GM19099 (cell line): Measurements from ENCODE around the gene FBXL13.

Source experiments
- POLR2A ChIP-seq: IDR thresholded peaks from 3 replicates; pipeline ENCODE4 v1.6.1; 2011; ENCODE audit warnings: low read depth; ENCODE audit not compliant: insufficient read length; ENCODE audit errors: extremely low read depth

The FBXL13 gene

GRCh38 chr7:102830197-102830596 lies 244.4 kb downstream of the FBXL13 start:
- TF ChIP-seq POLR2A = no peak

DNA sequence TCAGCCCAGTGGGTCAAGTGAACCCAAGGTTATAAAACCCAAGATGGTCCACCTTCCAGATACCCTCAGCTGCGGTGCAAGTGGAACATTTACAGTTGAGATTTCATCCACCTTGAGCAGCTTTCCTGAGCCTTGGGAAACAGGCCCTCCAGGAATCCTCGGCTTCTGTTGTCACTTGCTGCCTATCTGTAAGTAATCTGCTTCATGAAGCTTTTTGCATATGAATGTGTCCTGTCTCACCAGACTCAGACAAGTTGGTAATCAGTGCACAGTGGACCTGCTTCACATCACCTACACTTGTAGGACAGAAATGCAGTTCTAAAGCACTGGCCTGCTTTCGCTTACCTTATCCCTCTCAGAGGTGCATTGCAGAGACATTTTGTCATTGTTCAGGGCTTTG lies 245.5 kb downstream of the FBXL13 start:
- TF ChIP-seq POLR2A = no peak

DNA sequence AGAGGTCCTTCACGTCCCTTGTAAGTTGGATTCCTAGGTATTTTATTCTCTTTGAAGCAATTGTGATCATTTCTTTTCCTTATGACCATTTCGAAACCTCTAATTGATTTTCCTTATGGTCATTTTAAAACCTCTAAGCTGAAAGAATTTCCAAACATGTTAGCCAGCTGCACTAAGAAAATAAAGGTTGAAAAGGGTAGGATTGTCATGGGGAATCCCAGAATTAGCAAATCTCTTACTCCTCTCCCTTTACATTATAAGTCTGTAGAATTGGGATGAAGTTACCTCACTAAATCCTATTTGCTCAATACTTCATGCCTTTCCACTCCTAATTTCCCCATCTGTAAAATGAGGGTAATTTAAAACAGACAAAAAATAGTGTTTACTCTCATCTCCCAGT lies 246.3 kb downstream of the FBXL13 start:
- TF ChIP-seq POLR2A = no peak

GRCh38 chr7:102823390-102824119 lies 251.0 kb downstream of the FBXL13 start:
- TF ChIP-seq POLR2A = no peak

DNA sequence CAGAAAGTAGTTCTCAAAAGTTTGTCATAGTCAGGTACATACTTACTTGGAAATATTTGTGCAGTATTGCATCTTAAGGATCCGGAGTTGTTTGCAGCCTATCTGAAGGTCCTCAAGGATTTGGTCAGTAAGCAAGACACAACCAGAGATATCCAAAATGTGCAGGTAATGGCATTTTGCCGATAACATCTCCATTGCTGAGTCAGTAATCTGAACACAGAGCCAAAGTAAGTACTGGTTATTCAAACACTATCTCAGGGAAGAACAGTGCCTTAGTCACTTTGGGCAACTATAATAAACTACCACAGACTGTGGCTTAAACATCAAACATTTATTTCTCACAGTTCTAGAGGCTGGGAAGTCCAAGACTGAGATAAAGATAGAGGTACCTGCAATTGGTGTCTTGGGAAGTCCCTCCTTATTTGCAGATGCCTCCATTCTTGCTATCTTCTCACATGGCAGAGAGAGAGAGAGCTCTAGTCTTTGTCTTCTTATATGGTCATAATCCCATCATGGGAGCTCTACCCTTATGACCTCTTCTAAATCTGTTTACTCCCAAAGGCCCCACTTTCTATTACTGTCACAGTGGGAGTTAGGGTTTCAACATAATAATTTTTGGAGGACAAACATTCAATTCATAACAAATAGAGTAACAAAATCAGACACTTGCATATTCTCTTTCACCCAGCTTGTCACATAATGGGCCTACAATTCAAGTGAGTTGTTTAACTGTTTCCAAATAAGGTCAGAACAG lies 252.4 kb downstream of the FBXL13 start:
- TF ChIP-seq POLR2A = no peak

- no peak for TF ChIP-seq POLR2A
Observed at GRCh38 chr7:102819151-102819550, 255.4 kb downstream of the FBXL13 start.

DNA sequence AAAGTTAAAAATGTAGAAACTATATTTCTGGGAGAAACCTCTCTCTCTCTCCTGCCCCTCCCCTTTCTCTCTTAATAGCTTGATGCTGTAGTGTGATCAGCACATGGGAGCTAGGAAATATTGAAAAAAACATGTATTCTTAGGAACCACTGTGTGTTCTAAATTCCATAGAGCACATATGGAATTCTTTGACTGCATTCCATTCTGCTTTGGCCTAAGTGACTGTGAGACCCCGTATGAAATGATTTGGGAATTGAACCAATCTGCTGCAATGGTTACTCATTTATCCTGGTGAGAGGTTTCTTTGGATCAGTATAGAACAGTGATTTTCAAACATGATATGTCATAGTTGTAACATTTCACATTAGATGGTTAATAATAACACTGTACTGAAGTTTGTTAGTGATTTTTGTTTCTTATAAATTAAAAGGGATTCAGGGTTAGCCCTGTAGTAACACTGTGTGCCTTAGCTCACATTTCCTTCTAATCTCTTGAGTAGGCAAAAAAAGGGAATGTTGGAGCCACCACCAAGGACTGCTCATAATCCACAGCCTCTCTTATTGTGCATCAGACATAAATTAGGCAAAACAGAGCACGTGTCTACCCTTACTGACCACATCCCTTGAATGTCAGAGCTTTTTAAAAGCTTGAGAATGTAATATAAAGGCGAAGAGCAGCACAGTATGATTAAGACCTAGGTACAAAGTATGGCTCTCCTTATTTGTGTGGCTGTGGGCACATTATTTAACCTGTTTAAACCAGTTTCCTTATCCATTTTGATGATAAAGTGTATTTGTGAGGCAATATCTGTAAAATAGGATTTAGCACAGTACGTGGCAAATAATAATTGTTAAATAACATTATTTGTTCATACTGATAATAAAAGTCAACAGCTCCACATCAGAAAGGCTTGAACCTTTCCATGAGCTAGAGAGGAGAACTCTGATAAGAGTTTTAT lies 256.7 kb downstream of the FBXL13 start:
- no peak for TF ChIP-seq POLR2A

GRCh38 chr7:102814025-102814471 lies 260.5 kb downstream of the FBXL13 start:
- no peak for TF ChIP-seq POLR2A

DNA sequence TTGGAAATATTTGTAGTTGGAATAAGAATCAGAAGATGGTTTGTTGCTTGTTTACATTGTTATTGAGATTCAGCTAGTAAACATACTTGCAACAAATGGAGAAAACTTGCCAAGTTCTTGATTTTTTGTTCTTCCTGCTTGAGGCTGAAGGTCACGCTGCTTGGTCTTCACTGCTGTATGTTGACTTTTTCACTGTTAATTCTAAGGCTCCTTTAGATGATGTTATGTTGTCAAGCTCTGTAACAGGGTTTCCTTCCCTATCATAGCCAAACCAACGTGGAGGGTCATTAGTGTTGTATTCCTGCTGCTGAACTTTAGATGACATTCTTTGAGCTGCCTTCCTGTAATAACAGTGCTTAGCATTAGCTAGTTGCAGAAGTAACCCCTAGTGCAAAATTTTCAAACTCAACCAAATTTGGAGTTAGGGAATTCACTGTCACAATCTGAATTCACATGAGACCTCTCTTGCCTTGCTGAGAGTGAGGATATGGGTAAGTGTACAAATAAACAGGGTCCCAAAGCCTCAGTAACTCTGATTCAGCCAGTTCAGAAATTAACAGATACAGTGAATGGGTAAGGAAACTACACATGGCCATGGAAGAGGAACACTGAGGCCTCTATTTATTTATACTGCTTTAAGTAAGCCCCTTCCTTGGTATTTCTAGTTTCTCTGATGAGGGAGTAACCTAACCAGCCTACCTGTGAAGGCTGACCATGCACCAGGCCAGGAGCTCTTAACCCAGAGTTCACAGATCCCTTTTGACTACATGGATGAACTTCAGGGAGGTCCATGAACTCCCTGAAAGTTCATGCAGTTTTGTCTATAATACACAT lies 261.2 kb downstream of the FBXL13 start:
- no peak for TF ChIP-seq POLR2A

DNA sequence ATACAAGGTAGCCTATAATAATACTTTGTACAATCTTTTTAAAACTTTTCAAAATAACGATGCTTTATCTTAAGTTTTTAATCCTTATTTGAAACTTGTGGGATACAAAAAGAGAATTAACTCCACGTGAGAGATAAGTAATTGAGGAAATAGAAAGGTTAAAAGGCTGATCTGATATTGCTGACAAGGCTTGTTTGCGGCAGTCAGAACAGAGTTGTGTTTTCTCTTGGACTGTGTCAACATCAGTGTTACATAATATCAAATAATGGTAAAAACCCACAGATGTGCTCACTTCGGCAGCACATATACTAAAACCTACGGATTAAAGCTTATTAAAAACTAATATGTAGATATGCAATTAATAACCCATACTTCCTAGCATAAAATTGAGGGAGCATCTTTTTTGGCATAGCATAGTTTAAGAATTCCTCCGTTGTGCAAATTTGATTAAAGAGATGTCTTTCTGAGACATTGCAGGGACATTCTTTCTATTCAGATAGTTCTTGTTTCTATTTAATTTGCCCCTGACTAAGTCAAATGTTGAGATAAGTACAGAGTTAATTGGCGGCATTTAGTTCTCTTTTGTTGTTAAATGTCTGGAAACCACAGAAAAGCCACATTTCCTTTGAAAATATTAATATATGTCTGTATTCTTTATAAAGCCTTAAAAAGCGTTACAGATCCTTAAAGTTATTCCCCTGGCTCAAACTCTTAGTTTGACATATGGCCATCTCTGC lies 262.5 kb downstream of the FBXL13 start:
- TF ChIP-seq POLR2A = no peak

DNA sequence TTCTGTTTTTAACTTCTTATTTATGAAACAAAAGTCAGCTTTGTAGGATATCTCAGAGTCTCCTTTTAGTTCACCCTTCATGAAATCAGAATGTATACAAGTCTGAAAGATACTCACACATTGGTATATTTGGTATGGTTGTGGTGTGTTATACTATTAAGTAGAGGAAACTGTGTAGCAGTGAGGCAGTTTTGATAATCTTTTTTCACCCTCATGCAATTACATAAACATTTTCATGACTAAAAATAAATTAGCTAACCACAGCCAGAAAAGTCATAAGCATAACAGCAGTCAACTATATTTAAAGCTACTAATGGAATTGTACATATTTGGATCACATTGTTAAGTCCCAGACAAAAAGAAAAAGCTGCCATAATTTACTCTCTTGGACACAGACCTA lies 263.7 kb downstream of the FBXL13 start:
- TF ChIP-seq POLR2A = no peak

GRCh38 chr7:102806613-102807012 lies 268.0 kb downstream of the FBXL13 start:
- TF ChIP-seq POLR2A = no peak
